CD4-positive, CD25-positive, alpha-beta regulatory T cell (primary cell): ENCODE results near the gene DNAAF5. TPM values are rescaled to one million over a fixed set of nuclear protein-coding genes. Genes with fewer than 3 reads are reported as not detected.
A peak's percentile ranks its signal among the peaks of the same experiment; 100 is the strongest.
"Not testable (repeated sequence)": the region's sequence is repeated elsewhere in the genome, so short reads cannot be mapped to it uniquely, and the experiment has no call there.

Experiments
- ATAC-seq, 2 donors: fragments of 150-1000 bp; cut with Tn5 transposase; one replicate each; pipeline ENCODE4 v1.10.0; 2021; ENCODE audit warnings: low read depth in 2 of 2, moderate number of reproducible peaks in 2 of 2, moderate library complexity in 1 of 2
- DNase-seq, 3 donors: peaks; one replicate each; pipeline versions ENCODE4 v3.0.0 to v3.0.0-alpha.2; 2012 to 2022; ENCODE audit warnings: mixed read lengths in 1 of 3
- H3K27ac ChIP-seq: one replicate; pipeline ENCODE4 v1.7.0; 2013; ENCODE audit warnings: mild to moderate bottlenecking, low read length; ENCODE audit not compliant: insufficient read depth, poor library complexity, severe bottlenecking
- H3K27me3 ChIP-seq: one replicate; pipeline ENCODE4 v1.7.0; 2013; ENCODE audit warnings: low read length; ENCODE audit not compliant: control insufficient read depth, insufficient read depth
- H3K36me3 ChIP-seq: one replicate; pipeline ENCODE4 v1.7.0; 2013; ENCODE audit warnings: mild to moderate bottlenecking, low read length, moderate library complexity; ENCODE audit not compliant: control insufficient read depth, insufficient read depth
- H3K4me1 ChIP-seq: 2 replicates; pipeline ENCODE4 v1.7.0; 2013; ENCODE audit warnings: mild to moderate bottlenecking, low read length; ENCODE audit not compliant: insufficient read depth, control insufficient read depth, poor library complexity, severe bottlenecking
- H3K4me3 ChIP-seq: one replicate; pipeline ENCODE4 v1.7.0; 2013; ENCODE audit warnings: low read depth, mild to moderate bottlenecking, low read length, moderate library complexity
- H3K9me3 ChIP-seq, 2 experiments: 1 replicate in 1 of 2; 2 replicates in 1 of 2; pipeline ENCODE4 v1.7.0; 2013; ENCODE audit warnings: low read length in 2 of 2, mild to moderate bottlenecking in 1 of 2, moderate library complexity in 1 of 2; ENCODE audit not compliant: control insufficient read depth in 2 of 2
- H3K27ac Mint-ChIP-seq, 3 donors: one replicate each; pipeline ENCODE4 v1.8.0; 2020 to 2022; ENCODE audit warnings: mild to moderate bottlenecking in 3 of 3, mixed read lengths in 3 of 3, moderate library complexity in 2 of 3
- H3K27me3 Mint-ChIP-seq: one replicate; pipeline ENCODE4 v1.8.0; 2022; ENCODE audit warnings: mild to moderate bottlenecking, mixed read lengths
- H3K36me3 Mint-ChIP-seq: one replicate; pipeline ENCODE4 v1.8.0; 2020; ENCODE audit warnings: mixed read lengths
- H3K4me1 Mint-ChIP-seq, 4 donors: one replicate each; pipeline ENCODE4 v1.8.0; 2020 to 2022; ENCODE audit warnings: mixed read lengths in 4 of 4, mild to moderate bottlenecking in 1 of 4
- H3K4me3 Mint-ChIP-seq, 4 donors: one replicate each; pipeline ENCODE4 v1.8.0; 2020 to 2022; ENCODE audit warnings: mild to moderate bottlenecking in 4 of 4, mixed read lengths in 4 of 4, moderate library complexity in 3 of 4
- H3K9me3 Mint-ChIP-seq, 7 donors: one replicate each; pipeline ENCODE4 v1.8.0; 2020 to 2022; ENCODE audit warnings: mixed read lengths in 7 of 7, mild to moderate bottlenecking in 3 of 7, moderate library complexity in 2 of 7
- polyA plus RNA-seq, 4 donors: library from polyadenylated mRNA; unstranded; fragments of 300-500 nt; fragmentation: Illumina TruSeq; gene quantifications; one replicate each; pipeline ENCODE4 v1.2.3, GENCODE V29; 2021
- total RNA-seq: library from RNA; stranded (reverse); gene quantifications from one replicate; pipeline ENCODE4 v1.2.3, GENCODE V29; 2022

The DNAAF5 gene
- total and polyA plus RNA-seq, 5 donors from 2014 or later = 0.84 to 11.9 (median 2.3) TPM

DNA sequence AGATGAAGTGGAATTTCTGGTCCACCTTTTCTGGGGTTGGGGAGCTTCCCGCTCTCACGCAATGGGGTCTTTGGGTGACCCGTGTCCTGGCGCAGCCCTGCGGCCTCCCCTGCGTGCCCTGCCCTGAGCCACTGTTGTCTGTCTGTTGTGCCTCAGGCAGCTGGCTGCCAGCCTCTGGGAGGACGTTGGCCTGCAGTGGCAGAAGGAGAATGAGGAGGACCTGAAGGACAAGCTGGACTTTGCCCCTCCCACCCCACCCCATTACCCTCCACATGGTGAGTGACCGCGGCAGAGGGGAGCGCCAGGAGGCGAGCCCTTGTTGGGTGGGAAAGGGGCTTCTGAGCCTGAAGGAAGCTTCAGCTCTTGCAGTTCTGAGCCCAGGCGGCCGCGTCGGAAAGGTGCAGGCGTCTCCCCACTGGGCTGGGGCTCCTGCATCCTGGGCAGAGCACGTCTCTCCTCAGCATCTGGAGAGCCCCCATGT lies 14.7 kb downstream of the DNAAF5 start:
- ATAC-seq (no peak), DNase-seq (no peak)
- Mint-ChIP-seq H3K27ac (no peak overlapping the region), H3K4me1 (peaks cover 0 to 17% (median 9%) of the 10 kb centered on the region in 4 donors), H3K36me3 (peaks cover 33% of the 10 kb centered on the region), H3K4me3 (no peak overlapping the region), H3K9me3 (peaks cover 0 to 2% (median 0%) of the 10 kb centered on the region in 7 donors), H3K27me3 (no peaks in the 10 kb centered on the region)
- no peak overlapping the region for H3K4me3 ChIP-seq
- H3K27ac ChIP-seq = no peak overlapping the region
- H3K36me3 ChIP-seq = peaks cover 7% of the 10 kb centered on the region
- H3K4me1 ChIP-seq = no peaks in the 10 kb centered on the region
- H3K9me3 ChIP-seq = no peaks in the 10 kb centered on the region
- no peaks in the 10 kb centered on the region for H3K27me3 ChIP-seq

GRCh38 chr7:741850-742249 lies 15.4 kb downstream of the DNAAF5 start:
- H3K4me3 Mint-ChIP-seq = no peak overlapping the region
- H3K27ac Mint-ChIP-seq = no peak overlapping the region
- peaks cover 33% of the 10 kb centered on the region for H3K36me3 Mint-ChIP-seq
- H3K9me3 Mint-ChIP-seq = peaks cover 0 to 2% (median 0%) of the 10 kb centered on the region in 7 donors
- peaks cover 7% of the 10 kb centered on the region for H3K36me3 ChIP-seq
- H3K4me1 Mint-ChIP-seq = peaks cover 0 to 17% (median 9%) of the 10 kb centered on the region in 4 donors
- no peak overlapping the region for H3K4me3 ChIP-seq
- H3K27me3 ChIP-seq = no peaks in the 10 kb centered on the region
- H3K9me3 ChIP-seq = no peaks in the 10 kb centered on the region
- DNase-seq (no peak), ATAC-seq (no peak)
- H3K4me1 ChIP-seq = no peaks in the 10 kb centered on the region
- H3K27me3 Mint-ChIP-seq = no peaks in the 10 kb centered on the region
- no peak overlapping the region for H3K27ac ChIP-seq

- Mint-ChIP-seq H3K36me3 (peaks cover 28% of the 10 kb centered on the region), H3K27ac (peak overlapping the region in 1 of 3 donors; percentile 63), H3K4me3 (no peak overlapping the region), H3K9me3 (peaks cover 0 to 2% (median 0%) of the 10 kb centered on the region in 7 donors), H3K4me1 (peaks cover 0 to 12% (median 4%) of the 10 kb centered on the region in 4 donors), H3K27me3 (no peaks in the 10 kb centered on the region)
- H3K36me3 ChIP-seq = peaks cover 7% of the 10 kb centered on the region
- H3K4me3 ChIP-seq = no peak overlapping the region
- ATAC-seq (no peak), DNase-seq (no peak)
- no peak overlapping the region for H3K27ac ChIP-seq
- no peaks in the 10 kb centered on the region for H3K4me1 ChIP-seq
- no peaks in the 10 kb centered on the region for H3K27me3 ChIP-seq
- H3K9me3 ChIP-seq = no peaks in the 10 kb centered on the region
These were observed 16.3 kb downstream of the DNAAF5 start for GRCh38 chr7:742791-743190.

DNA sequence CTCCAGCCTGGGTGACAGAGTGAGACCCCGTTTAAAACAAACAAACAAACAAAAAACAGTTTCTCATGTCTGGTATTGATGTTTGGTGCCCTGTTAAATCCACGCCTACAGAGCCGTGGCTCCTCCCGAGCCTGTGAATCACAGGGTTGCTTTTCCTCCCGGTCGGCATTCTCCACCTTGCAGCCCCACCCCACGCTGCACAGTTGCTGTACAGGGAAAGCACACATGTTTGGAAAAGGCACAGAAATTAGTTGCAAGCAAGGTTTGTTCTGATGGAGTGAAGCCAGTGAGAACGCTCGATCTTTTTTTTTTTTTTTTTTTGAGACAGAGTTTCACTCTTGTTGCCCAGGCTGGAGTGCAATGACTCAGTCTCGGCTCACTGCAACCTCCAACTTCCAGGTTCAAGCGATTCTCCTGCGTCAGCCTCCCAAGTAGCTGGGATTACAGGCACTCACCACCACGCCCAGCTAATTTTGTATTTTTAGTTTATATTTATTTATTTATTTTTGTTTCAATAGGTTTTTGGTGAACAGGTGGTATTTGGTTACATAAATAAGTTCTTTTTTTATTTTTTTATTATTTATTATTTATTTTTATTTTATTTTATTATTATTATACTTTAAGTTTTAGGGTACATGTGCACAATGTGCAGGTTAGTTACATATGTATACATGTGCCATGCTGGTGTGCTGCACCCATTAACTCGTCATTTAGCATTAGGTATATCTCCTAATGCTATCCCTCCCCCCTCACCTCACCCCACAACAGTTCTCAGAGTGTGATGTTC lies 17.0 kb downstream of the DNAAF5 start:
- H3K4me3 ChIP-seq, ATAC-seq, H3K9me3 Mint-ChIP-seq, H3K27me3 ChIP-seq, H3K4me3 Mint-ChIP-seq, DNase-seq, H3K36me3 ChIP-seq, H3K9me3 ChIP-seq, H3K27me3 Mint-ChIP-seq, H3K27ac Mint-ChIP-seq, H3K4me1 ChIP-seq, H3K27ac ChIP-seq, H3K4me1 Mint-ChIP-seq: not testable (repeated sequence)
- peaks cover 24% of the 10 kb centered on the region for H3K36me3 Mint-ChIP-seq

DNA sequence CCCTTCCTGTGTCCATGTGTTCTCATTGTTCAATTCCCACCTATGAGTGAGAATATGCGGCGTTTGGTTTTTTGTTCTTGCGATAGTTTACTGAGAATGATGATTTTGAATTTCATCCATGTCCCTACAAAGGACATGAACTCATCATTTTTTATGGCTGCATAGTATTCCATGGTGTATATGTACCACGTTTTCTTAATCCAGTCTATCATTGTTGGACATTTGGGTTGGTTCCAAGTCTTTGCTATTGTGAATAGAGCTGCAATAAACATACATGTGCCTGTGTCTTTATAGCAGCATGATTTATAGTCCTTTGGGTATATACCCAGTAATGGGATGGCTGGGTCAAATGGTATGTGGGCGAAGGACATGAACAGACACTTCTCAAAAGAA lies 17.6 kb downstream of the DNAAF5 start:
- not testable (repeated sequence) for H3K9me3 Mint-ChIP-seq, DNase-seq, H3K4me3 Mint-ChIP-seq, H3K4me3 ChIP-seq, H3K4me1 ChIP-seq, H3K27ac Mint-ChIP-seq, H3K27ac ChIP-seq, H3K9me3 ChIP-seq, H3K27me3 ChIP-seq, H3K36me3 ChIP-seq, ATAC-seq, H3K27me3 Mint-ChIP-seq, H3K4me1 Mint-ChIP-seq
- peaks cover 24% of the 10 kb centered on the region for H3K36me3 Mint-ChIP-seq

GRCh38 chr7:744854-745430 lies 18.4 kb downstream of the DNAAF5 start:
- Histone ChIP-seq H3K4me1 (no peaks in the 10 kb centered on the region), H3K27ac (no peak overlapping the region), H3K27me3 (no peaks in the 10 kb centered on the region), H3K9me3 (no peaks in the 10 kb centered on the region), H3K4me3 (no peak overlapping the region), H3K36me3 (peaks cover 7% of the 10 kb centered on the region)
- DNase-seq (no peak), ATAC-seq (no peak)
- Mint-ChIP-seq H3K36me3 (peaks cover 24% of the 10 kb centered on the region), H3K27ac (no peak overlapping the region), H3K27me3 (no peaks in the 10 kb centered on the region), H3K4me1 (peaks cover 0 to 6% (median 1%) of the 10 kb centered on the region in 4 donors), H3K9me3 (peaks cover 0 to 2% (median 0%) of the 10 kb centered on the region in 7 donors), H3K4me3 (no peak overlapping the region)

GRCh38 chr7:745431-746154 lies 19.1 kb downstream of the DNAAF5 start:
- DNase-seq = no peak
- Mint-ChIP-seq H3K9me3 (peaks cover 0 to 2% (median 0%) of the 10 kb centered on the region in 7 donors), H3K27me3 (no peaks in the 10 kb centered on the region)

More at GRCh38 chr7:745431-746154, 19.1 kb downstream of the DNAAF5 start:
- Histone ChIP-seq H3K36me3 (peaks cover 7% of the 10 kb centered on the region), H3K27ac (no peak overlapping the region), H3K9me3 (no peaks in the 10 kb centered on the region), H3K4me3 (no peak overlapping the region), H3K27me3 (no peaks in the 10 kb centered on the region), H3K4me1 (no peaks in the 10 kb centered on the region)
- Mint-ChIP-seq H3K4me1 (peaks cover 0 to 6% (median 1%) of the 10 kb centered on the region in 4 donors), H3K4me3 (no peak overlapping the region), H3K27ac (no peak overlapping the region), H3K36me3 (peaks cover 23% of the 10 kb centered on the region)
- ATAC-seq = no peak
